Caco-2 (cell line): ENCODE results near the gene MS4A10. TPM values are rescaled to one million over a fixed set of nuclear protein-coding genes. Genes with fewer than 3 reads are reported as not detected.

Source experiments
- BruUV-seq: library from RNA; stranded (reverse); fragments of 400-500 nt; replicated peaks from 2 replicates; lab custom pipeline; 2021; lab: Mats Ljungman, UMichigan
- CTCF ChIA-PET: fragments of 300-600 bp; sonication (Branson Sonifier 250); formaldehyde crosslinking; loops from one replicate; lab custom pipeline; 2022; ENCODE audit warnings: antibody characterized with exemption; lab: Charles Lee
- POLR2A ChIA-PET: fragments of 300-600 bp; sonication (Branson Sonifier 250); formaldehyde crosslinking; loops from one replicate; lab custom pipeline; 2022; ENCODE audit warnings: antibody characterized with exemption; lab: Charles Lee
- DNase-seq, 2 experiments: peaks; one replicate each; pipeline versions ENCODE4 v3.0.0 to v3.0.0-alpha.2; 2020 to 2022
- H3K27me3 ChIP-seq: replicated peaks from 2 replicates; pipeline ENCODE4 v1.6.0; 2011; ENCODE audit warnings: low read length; ENCODE audit not compliant: control insufficient read depth, insufficient read depth
- H3K36me3 ChIP-seq: 2 replicates; pipeline ENCODE4 v1.5.1; 2011; ENCODE audit warnings: low read length; ENCODE audit not compliant: control insufficient read depth, insufficient read depth
- H3K4me1 ChIP-seq: fragments of 250-450 bp; sonication (Bioruptor Pico); 2 replicates; pipeline ENCODE4 v1.5.1; 2020; ENCODE audit warnings: mild to moderate bottlenecking
- H3K4me3 ChIP-seq: 2 replicates; pipeline ENCODE4 v1.5.1; 2011; ENCODE audit warnings: low read depth, mild to moderate bottlenecking, control low read depth, low read length
- H3K9me3 ChIP-seq: fragments of 250-450 bp; sonication (Bioruptor Pico); 2 replicates; pipeline ENCODE4 v1.5.1; 2020; ENCODE audit warnings: mild to moderate bottlenecking, moderate library complexity
- H3K27ac Mint-ChIP-seq: one replicate; pipeline ENCODE4 v1.8.0; 2022; ENCODE audit warnings: mixed read lengths; ENCODE audit not compliant: unreplicated experiment
- H3K27me3 Mint-ChIP-seq: one replicate; pipeline ENCODE4 v1.8.0; 2022; ENCODE audit warnings: mixed read lengths; ENCODE audit not compliant: insufficient read depth, unreplicated experiment
- H3K36me3 Mint-ChIP-seq: one replicate; pipeline ENCODE4 v1.8.0; 2022; ENCODE audit warnings: mild to moderate bottlenecking, mixed read lengths; ENCODE audit not compliant: insufficient read depth, unreplicated experiment
- H3K4me1 Mint-ChIP-seq: one replicate; pipeline ENCODE4 v1.8.0; 2022; ENCODE audit warnings: low read depth, mixed read lengths; ENCODE audit not compliant: unreplicated experiment
- H3K4me3 Mint-ChIP-seq: one replicate; pipeline ENCODE4 v1.8.0; 2022; ENCODE audit warnings: mild to moderate bottlenecking, moderate library complexity, mixed read lengths; ENCODE audit not compliant: unreplicated experiment
- H3K9me3 Mint-ChIP-seq: one replicate; pipeline ENCODE4 v1.8.0; 2022; ENCODE audit warnings: mixed read lengths; ENCODE audit not compliant: unreplicated experiment
- CTCF ChIP-seq, 2 experiments: fragments of 200-600 bp in 1 of 2; IDR thresholded peaks; 1 replicate in 1 of 2; 2 replicates in 1 of 2; pipeline versions ENCODE4 v1.5.1 to v1.8.0; 2011 to 2022; ENCODE audit warnings: antibody characterized with exemption in 1 of 2, control low read depth in 1 of 2, inconsistent platforms in 1 of 2, low read depth in 1 of 2, low read length in 1 of 2, mild to moderate bottlenecking in 1 of 2, moderate library complexity in 1 of 2; ENCODE audit not compliant: insufficient read depth in 1 of 2, severe bottlenecking in 1 of 2, unreplicated experiment in 1 of 2
- intact Hi-C: fragments of 100-400 bp; cut with micrococcal nuclease; formaldehyde crosslinking; loops from one replicate; pipeline ENCODE4 v1.10.0; 2022; ENCODE audit not compliant: unreplicated experiment
- total RNA-seq: library from RNA; stranded (reverse); gene quantifications from 2 replicates; pipeline ENCODE4 v1.2.3, GENCODE V29; 2022

The MS4A10 gene
- total RNA-seq, 1 experiment from 2014 or later, result 0.14 TPM

- no peak for TF ChIP-seq CTCF (IDR thresholded peaks at IDR 0.05; ENCODE audit: insufficient read depth in 1 of 2, low read depth in 1 of 2, low read length in 1 of 2, severe bottlenecking in 1 of 2, unreplicated experiment in 1 of 2)
- Histone ChIP-seq H3K36me3 (no peaks in the 10 kb centered on the region), H3K4me1 (peaks cover 8% of the 10 kb centered on the region; the same call in 1 of the 2 replicates), H3K4me3 (no peak overlapping the region), H3K27me3 (no peaks in the 10 kb centered on the region), H3K9me3 (no peaks in the 10 kb centered on the region)
- DNase-seq, result no peak
- CTCF ChIA-PET, result no interaction called here
- no peaks in the 10 kb centered on the region for H3K4me1 Mint-ChIP-seq
- BruUV-seq, result no TSS peak
- no peaks in the 10 kb centered on the region for H3K36me3 Mint-ChIP-seq
- intact Hi-C loops, result no loop called here
- no peaks in the 10 kb centered on the region for H3K9me3 Mint-ChIP-seq
- no peak overlapping the region for H3K27ac Mint-ChIP-seq
- POLR2A ChIA-PET, result no interaction called here
- H3K4me3 Mint-ChIP-seq, result no peak overlapping the region
- H3K27me3 Mint-ChIP-seq, result no peaks in the 10 kb centered on the region
These were observed 2.0 kb upstream of the MS4A10 start for GRCh38 chr11:60783141-60783484.

DNA sequence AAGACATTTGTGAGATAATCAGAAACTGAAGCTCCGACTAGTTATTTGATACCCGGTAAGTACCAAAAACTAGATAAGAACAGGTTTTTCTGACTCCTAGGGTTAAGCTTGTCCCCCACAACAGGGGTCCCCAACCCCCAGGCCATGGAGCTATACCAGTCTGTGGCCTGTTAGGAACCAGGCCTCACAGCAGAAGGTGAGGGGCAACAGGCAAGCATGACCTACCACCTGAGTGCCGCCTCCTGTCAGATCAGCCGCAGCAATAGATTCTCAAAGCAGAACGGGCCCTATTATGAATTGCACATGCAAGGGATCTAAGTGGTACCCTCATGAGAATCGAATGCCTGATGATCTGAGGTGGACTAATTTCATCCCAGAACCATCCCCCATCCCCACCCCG lies 1.2 kb upstream of the MS4A10 start:
- H3K4me3 Mint-ChIP-seq, result no peak overlapping the region
- no peaks in the 10 kb centered on the region for H3K9me3 ChIP-seq
- ChIA-PET POLR2A (no interaction called here), CTCF (no interaction called here)
- peaks cover 8% of the 10 kb centered on the region; the same call in 1 of the 2 replicates for H3K4me1 ChIP-seq
- no peaks in the 10 kb centered on the region for H3K27me3 Mint-ChIP-seq
- H3K4me3 ChIP-seq, result no peak overlapping the region
- no TSS peak for BruUV-seq
- H3K36me3 Mint-ChIP-seq, result no peaks in the 10 kb centered on the region
- H3K27me3 ChIP-seq, result no peaks in the 10 kb centered on the region
- TF ChIP-seq CTCF (IDR thresholded peaks at IDR 0.05; ENCODE audit: insufficient read depth in 1 of 2, low read depth in 1 of 2, low read length in 1 of 2, severe bottlenecking in 1 of 2, unreplicated experiment in 1 of 2), result no peak
- no peaks in the 10 kb centered on the region for H3K36me3 ChIP-seq
- no peaks in the 10 kb centered on the region for H3K4me1 Mint-ChIP-seq
- DNase-seq, result no peak
- no peak overlapping the region for H3K27ac Mint-ChIP-seq
- H3K9me3 Mint-ChIP-seq, result no peaks in the 10 kb centered on the region
- intact Hi-C loops, result no loop called here

DNA sequence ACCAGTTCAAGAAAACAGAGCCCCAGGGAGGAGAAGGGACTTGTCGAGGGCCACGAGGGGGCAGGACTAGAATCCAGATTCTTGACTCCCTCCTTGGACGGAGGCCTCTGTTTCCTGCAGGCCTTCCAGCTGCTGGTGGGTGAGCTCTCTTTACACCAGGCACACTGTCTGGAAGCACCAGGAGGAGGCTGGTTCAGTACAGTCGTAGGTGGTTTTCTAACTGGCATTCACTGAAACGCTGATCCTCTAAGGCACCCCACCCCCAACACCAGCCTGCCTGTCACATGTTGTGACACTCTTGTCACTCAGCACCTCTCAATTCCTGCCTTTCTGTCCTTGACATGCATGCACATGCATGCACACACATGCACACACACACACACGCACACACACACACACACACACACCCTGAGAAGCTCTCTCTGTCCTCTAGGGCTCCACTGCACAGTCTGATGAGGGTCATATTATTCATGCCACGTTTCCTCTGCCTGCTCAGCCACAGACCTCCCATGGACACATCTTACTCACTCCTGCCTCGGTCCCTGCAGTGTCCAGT lies 751 bp downstream of the MS4A10 start:
- Histone ChIP-seq H3K4me1 (peaks cover 8% of the 10 kb centered on the region; the same call in 1 of the 2 replicates), H3K4me3 (no peak overlapping the region), H3K27me3 (no peaks in the 10 kb centered on the region), H3K9me3 (peaks cover under 1% of the 10 kb centered on the region; the same call in 1 of the 2 replicates), H3K36me3 (no peaks in the 10 kb centered on the region)
- Mint-ChIP-seq H3K4me3 (no peak overlapping the region), H3K4me1 (no peaks in the 10 kb centered on the region), H3K27ac (no peak overlapping the region), H3K9me3 (no peaks in the 10 kb centered on the region), H3K36me3 (no peaks in the 10 kb centered on the region), H3K27me3 (no peaks in the 10 kb centered on the region)
- CTCF ChIA-PET, result interaction anchor here (0.7 to 1.1 kb wide), 2 partner anchors 10 to 23 kb away, joined by 3 read pairs; no protein-coding TSS in a partner anchor
- POLR2A ChIA-PET, result no interaction called here
- BruUV-seq, result no TSS peak
- DNase-seq, result no peak
- intact Hi-C loops, result no loop called here
- no peak for TF ChIP-seq CTCF (IDR thresholded peaks at IDR 0.05; ENCODE audit: insufficient read depth in 1 of 2, low read depth in 1 of 2, low read length in 1 of 2, severe bottlenecking in 1 of 2, unreplicated experiment in 1 of 2)
